ENCODE results near the gene PELO.
"Not testable (repeated sequence)": the region's sequence is repeated elsewhere in the genome, so short reads cannot be mapped to it uniquely, and the experiment has no call there.

PELO gene

DNA sequence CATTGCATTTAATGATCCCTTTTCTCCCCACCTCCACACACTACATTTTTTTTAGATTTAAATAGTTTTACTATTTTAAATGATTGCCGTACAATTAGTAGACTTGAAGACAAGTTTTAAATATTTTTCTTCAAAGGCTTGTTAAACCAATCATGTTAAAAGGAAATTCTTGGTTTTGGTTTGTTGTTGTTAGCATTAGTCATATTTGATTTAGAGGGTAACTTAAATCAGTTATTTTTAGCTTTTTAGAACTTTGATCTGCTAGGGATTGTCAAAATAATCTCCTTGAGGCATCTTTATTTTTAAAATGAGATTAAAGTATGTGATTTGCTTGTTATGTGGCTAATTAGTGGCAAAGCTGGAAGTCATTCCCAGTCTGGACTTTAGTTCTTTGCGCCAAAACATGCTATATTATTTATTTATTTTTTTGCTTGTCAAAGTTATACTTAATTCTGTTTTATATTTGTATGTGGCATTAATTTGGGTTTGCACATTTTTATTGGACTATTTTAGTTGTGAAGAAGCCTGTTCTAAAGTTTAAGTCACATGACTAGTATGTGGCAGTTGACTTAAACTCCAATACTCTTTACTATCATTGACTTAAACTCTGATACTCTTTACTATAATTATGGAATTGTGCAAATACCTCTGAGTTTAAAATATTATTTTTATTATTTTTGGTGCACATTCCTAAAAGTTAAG is 14.7 kb downstream of the PELO start:
- Mint-ChIP-seq H3K36me3 (ENCODE audit: low read depth) (peaks cover 65% of the 10 kb centered on the region), H3K27me3 (no peaks in the 10 kb centered on the region), H3K4me1 (ENCODE audit: low read depth) (peaks cover 61% of the 10 kb centered on the region), H3K9me3 (no peaks in the 10 kb centered on the region), H3K4me3 (peak overlapping the region; percentile 90), H3K27ac (no peak overlapping the region)
- no peak for DNase-seq

DNA sequence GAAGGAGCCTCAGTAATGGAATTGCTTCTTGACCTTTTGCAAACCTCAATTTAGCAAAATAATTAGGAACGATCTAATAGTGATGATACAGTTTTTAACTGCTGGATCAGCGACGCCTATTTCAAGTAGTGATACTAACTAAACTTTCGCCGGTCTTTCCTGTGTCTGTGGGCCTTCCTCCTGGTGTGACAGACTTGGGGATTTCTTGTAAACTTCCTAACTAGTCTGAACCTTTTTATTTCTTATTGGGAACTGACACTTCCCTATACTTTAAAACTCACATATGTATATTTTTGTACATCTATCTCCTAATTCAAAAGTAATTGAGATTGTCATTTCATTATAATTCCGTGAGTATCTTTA is 15.2 kb downstream of the PELO start:
- Mint-ChIP-seq H3K4me3 (peak overlapping the region; percentile 90), H3K27ac (no peak overlapping the region), H3K4me1 (ENCODE audit: low read depth) (peaks cover 59% of the 10 kb centered on the region), H3K9me3 (no peaks in the 10 kb centered on the region), H3K27me3 (no peaks in the 10 kb centered on the region), H3K36me3 (ENCODE audit: low read depth) (peaks cover 65% of the 10 kb centered on the region)
- DNase-seq, result no peak

DNA sequence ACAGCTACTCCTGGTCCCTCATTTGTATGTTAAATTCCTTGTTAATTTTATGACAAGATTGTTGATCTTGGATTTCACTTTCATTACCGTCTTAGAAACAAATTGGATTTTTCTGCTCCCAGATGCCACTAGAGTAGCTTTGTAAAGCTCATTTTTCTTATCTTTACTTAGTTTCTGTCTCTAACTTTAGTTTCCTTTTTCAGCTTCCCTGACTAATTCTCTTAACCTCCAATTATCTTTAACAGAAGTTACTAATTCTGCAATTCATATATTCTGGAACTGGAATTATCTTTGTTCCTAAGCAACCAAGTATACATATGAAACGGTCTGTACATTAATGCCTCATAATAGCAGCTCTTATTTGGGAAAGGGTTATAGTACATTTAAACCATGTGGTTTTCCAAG is 16.7 kb downstream of the PELO start:
- H3K27ac Mint-ChIP-seq, result no peak overlapping the region

DNA sequence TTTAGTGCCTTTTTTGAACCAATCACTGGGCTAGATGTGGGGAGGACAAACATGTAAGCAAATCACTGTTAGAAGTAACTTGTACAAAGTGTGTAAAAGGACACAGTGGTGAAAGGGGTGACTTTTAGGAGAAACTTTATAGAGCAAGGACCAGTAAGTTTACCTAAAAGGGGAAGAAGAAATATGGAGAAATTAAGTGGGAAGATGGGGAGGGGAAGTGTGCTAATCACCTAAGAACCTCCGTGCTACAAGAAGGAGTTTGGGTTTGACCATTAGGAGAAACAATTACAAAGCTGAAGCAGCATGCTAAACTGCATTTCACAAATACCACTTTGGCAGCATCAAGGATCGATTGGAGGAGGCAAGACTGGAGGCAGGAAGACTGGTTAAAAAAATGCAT is 17.3 kb downstream of the PELO start:
- Mint-ChIP-seq H3K36me3 (ENCODE audit: low read depth) (peaks cover 58% of the 10 kb centered on the region), H3K9me3 (no peaks in the 10 kb centered on the region), H3K4me3 (no peak overlapping the region), H3K4me1 (ENCODE audit: low read depth) (peaks cover 49% of the 10 kb centered on the region), H3K27me3 (no peaks in the 10 kb centered on the region), H3K27ac (no peak overlapping the region)
- no peak for DNase-seq

More for the DNA sequence above, 16.7 kb downstream of the PELO start:
- Mint-ChIP-seq H3K27me3 (no peaks in the 10 kb centered on the region), H3K9me3 (no peaks in the 10 kb centered on the region), H3K4me1 (ENCODE audit: low read depth) (peaks cover 47% of the 10 kb centered on the region), H3K36me3 (ENCODE audit: low read depth) (peaks cover 64% of the 10 kb centered on the region), H3K4me3 (peak overlapping the region; percentile 36)
- DNase-seq, result no peak

DNA sequence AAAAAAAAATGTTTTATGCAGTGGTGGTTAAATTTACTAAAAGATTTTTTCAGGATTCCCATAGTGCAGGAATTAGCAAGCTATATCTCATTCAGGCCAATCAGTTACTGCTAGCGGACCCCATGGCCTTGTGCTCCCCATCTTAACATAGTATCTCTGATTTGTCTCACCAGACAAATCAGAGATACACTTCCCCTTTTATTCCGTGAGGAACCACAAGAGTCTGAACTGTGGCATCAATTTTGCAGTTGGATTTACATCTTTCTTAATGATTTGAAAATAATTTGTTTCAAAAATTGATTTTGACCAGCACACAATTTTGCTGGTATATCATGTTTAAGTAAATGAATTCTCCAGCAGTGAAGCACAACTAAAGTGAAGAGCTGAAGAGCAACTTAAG is 17.9 kb downstream of the PELO start:
- no peaks in the 10 kb centered on the region for H3K27me3 Mint-ChIP-seq
- no peak for DNase-seq
- no peaks in the 10 kb centered on the region for H3K9me3 Mint-ChIP-seq
- H3K27ac Mint-ChIP-seq, result no peak overlapping the region
- peaks cover 53% of the 10 kb centered on the region for H3K4me1 Mint-ChIP-seq (ENCODE audit: low read depth)
- no peak overlapping the region for H3K4me3 Mint-ChIP-seq
- H3K36me3 Mint-ChIP-seq (ENCODE audit: low read depth), result peaks cover 52% of the 10 kb centered on the region

DNA sequence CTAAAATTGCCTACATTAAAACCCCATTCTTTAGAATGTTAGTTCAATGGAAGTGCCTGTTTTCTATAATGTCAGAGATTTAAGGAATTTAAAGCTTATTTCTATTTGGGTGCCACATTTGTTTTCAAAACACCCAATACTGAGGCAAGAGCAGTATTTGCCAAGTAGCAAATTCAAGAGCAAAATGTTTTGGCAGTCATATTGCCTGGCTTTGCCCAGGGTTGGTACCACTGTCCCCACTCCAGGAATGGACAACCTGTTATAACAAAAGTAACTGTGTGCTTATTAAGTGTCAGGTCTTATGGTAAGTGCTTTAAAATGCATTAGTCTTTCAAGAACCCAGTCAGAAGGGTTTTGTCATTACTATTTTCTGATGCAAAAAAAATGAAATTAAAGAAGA is 19.3 kb downstream of the PELO start:
- no peaks in the 10 kb centered on the region for H3K9me3 Mint-ChIP-seq
- H3K36me3 Mint-ChIP-seq (ENCODE audit: low read depth), result peaks cover 38% of the 10 kb centered on the region
- peaks cover 46% of the 10 kb centered on the region for H3K4me1 Mint-ChIP-seq (ENCODE audit: low read depth)
- H3K27me3 Mint-ChIP-seq, result no peaks in the 10 kb centered on the region
- no peak overlapping the region for H3K4me3 Mint-ChIP-seq
- H3K27ac Mint-ChIP-seq, result no peak overlapping the region
- no peak for DNase-seq

DNA sequence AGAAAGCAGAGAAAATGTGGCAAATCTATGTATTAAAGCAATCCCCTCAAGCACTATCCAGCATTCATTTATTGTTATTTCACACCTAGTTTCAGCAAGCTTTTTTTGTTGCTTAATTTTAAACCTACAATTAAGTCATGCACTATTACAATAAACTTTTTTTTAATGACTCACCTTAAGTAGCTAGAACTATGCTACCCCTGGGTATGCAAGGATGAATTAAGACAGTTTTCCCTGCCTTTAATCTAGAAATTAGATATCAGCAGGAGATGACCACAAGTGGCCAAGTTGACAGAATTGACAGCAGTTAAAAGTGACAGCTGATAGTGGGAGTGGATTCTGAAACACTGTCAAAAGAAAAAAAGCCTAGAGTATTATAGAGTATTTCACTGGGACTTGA is 20.0 kb downstream of the PELO start:
- peaks cover 42% of the 10 kb centered on the region for H3K4me1 Mint-ChIP-seq (ENCODE audit: low read depth)
- no peaks in the 10 kb centered on the region for H3K27me3 Mint-ChIP-seq
- H3K27ac Mint-ChIP-seq, result no peak overlapping the region
- no peak for DNase-seq
- peaks cover 32% of the 10 kb centered on the region for H3K36me3 Mint-ChIP-seq (ENCODE audit: low read depth)
- H3K9me3 Mint-ChIP-seq, result no peaks in the 10 kb centered on the region
- no peak overlapping the region for H3K4me3 Mint-ChIP-seq

DNA sequence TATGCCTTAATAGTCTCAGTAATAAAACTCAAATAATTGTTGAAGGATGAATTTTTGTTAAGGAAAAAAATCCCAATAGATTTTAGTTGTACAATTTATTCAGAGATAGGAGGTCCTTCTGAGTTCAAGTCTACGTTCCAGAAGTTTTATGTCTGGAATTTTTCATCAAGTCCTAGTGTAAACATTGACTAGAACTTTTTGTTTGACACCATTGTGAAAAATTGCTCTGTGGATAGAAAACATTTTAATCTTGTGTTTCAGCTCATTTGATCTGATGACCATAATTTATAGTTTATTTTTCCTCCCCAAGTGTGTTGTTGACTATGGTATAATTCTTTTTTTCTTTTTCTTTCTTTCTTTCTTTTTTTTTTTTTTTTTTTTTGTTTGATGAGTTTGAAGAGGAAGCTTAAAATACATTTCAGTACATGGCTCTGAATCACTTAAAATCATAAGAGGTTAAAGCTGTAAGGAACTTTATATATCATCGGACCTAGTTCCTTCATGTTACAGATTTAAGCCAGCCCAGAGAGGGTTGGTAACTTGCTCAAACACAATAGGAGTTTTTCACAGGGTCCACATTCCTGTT is 20.7 kb downstream of the PELO start:
- no peak for DNase-seq
- Mint-ChIP-seq H3K36me3 (ENCODE audit: low read depth) (peaks cover 26% of the 10 kb centered on the region), H3K4me3 (no peak overlapping the region), H3K27ac (peak overlapping the region; percentile 7), H3K9me3 (no peaks in the 10 kb centered on the region), H3K27me3 (no peaks in the 10 kb centered on the region), H3K4me1 (ENCODE audit: low read depth) (peaks cover 36% of the 10 kb centered on the region)

DNA sequence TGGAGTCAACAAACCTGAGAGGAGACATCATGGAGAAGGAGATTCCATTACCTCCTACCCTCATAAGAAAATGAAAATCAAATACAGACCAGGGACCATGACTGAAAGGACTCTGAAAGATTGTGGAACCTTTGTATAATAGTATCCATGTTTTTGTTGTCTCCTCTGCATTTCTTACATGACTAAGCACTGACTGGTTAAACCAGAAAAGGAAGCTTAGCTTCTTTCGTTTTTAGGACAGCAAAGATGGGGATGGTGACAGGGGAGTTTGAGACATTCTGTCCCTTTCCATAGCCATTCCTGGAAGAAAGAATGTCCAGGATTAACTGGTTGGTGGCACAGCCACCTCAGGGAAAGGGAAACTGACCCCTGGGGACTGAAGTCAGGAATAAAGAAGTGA is 22.2 kb downstream of the PELO start:
- Mint-ChIP-seq H3K4me3 (no peak overlapping the region), H3K27ac (no peak overlapping the region), H3K36me3 (ENCODE audit: low read depth) (peaks cover 15% of the 10 kb centered on the region), H3K9me3 (no peaks in the 10 kb centered on the region), H3K27me3 (no peaks in the 10 kb centered on the region), H3K4me1 (ENCODE audit: low read depth) (peaks cover 25% of the 10 kb centered on the region)
- no peak for DNase-seq

DNA sequence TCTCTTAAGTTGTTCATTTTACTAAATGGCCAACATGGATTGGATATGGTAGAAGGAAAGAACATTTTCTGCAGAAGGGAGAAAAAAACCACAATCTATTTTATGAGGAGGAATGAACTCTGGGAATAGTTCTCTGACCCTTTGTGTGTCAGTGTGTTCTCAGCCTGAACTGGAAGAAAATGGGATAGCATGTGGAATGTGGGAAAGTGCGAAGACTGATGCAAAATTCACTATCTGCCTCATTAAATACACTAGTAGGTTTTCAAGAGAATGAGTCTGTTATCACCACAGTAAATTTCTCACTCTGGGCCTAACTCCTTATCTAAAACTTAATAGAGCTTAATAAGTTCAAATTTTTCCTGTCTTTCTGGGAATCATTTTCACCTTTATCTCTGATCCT is 22.7 kb downstream of the PELO start:
- Mint-ChIP-seq H3K27ac (no peak overlapping the region), H3K9me3 (no peaks in the 10 kb centered on the region), H3K4me1 (ENCODE audit: low read depth) (peaks cover 20% of the 10 kb centered on the region), H3K4me3 (no peak overlapping the region), H3K36me3 (ENCODE audit: low read depth) (peaks cover 10% of the 10 kb centered on the region), H3K27me3 (no peaks in the 10 kb centered on the region)
- DNase-seq, result no peak

DNA sequence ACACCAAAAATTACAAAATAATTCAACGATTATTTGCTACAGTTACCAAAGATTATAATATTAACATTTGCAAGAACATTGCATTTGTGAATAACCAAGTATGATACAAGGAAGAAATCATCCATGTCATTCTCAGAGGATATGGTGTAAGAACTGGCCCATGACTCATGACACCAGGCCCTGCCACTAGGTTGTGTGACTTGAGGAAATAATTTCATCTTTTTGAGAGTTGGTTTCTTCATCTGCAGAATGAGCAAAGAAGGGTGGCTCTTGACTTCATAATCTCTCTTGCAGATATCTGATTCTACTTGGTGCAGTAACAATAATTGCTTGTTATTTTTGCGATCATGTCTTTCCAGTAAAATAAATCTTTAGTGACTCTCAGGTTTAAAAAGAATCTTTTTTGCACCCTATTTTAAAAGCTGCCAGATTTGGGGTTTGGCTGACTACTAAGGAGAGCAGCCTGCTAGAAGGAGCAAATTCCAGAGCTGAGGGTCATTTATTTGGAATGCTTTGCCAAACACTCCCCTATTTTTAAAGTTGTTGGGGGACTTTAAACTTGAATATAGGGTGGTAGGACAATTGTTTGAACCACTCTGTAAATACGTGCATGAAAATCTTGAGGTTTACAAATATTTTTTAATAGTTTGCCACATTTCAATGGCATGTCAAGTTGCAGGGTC is 23.5 kb downstream of the PELO start:
- no peak for DNase-seq
- Mint-ChIP-seq H3K36me3 (ENCODE audit: low read depth) (peaks cover 2% of the 10 kb centered on the region), H3K27ac (no peak overlapping the region), H3K9me3 (no peaks in the 10 kb centered on the region), H3K4me1 (ENCODE audit: low read depth) (peaks cover 18% of the 10 kb centered on the region), H3K27me3 (no peaks in the 10 kb centered on the region), H3K4me3 (no peak overlapping the region)

DNA sequence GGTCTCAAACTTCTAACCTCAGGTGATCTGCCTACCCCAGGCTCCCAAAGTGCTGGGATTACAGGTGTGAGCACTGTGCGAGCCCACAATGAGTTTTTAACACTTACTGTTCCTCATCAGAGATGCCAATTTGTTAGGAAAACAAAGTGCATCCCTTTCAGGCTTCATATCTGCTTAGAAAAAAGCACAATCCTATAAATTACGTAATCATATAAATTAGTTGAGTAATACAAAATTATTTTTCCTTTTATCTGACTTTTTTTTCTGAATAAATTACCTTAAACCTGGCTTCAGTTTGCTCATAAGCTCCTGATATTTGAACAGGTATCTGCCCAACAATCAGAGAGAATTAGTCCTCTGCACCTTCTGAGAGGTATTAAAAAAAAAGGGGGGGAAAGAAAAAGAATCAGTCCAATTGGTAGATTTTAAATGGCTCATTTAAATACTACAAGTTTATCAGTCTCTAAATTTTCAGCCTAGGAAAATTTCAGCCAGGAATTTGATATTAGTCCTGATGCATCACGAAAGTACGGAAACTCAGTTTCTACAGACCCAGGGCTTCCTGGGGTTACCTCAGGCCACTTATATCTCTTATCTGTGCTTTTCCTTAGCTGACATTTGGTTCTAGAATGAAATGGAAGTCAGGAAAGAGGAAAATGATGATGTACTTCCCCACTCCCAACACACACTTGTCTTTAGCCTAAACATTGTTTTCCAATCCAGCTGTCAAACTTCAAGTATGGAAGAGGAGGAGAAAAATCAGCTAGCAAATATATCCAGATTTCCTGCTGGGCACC is 26.8 kb downstream of the PELO start:
- Mint-ChIP-seq H3K4me3 (no peak overlapping the region), H3K27me3 (no peaks in the 10 kb centered on the region), H3K36me3 (ENCODE audit: low read depth) (no peaks in the 10 kb centered on the region), H3K9me3 (no peaks in the 10 kb centered on the region), H3K4me1 (ENCODE audit: low read depth) (peaks cover 13% of the 10 kb centered on the region), H3K27ac (no peak overlapping the region)
- no peak for DNase-seq

DNA sequence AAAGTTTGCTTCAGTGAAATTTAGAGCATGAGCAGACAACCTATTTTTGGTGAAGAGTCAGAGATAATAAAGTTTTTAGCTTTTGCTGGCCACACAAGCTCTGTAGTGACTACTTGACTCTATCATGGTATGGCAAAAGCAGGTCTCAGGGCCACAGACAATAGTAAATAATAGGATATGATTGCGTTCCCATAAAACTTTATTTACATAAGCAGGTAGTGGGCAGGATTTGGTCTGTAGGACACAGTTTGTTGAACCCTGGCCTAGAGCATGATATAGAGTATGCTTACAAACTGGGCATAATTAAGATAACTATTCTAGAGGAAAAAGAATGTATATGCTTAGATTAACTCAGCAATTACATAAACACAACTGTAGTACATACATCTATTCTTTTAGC is 30.1 kb downstream of the PELO start:
- H3K4me1 Mint-ChIP-seq (ENCODE audit: low read depth), result no peaks in the 10 kb centered on the region
- no peaks in the 10 kb centered on the region for H3K27me3 Mint-ChIP-seq
- no peak overlapping the region for H3K4me3 Mint-ChIP-seq
- H3K36me3 Mint-ChIP-seq (ENCODE audit: low read depth), result no peaks in the 10 kb centered on the region
- no peaks in the 10 kb centered on the region for H3K9me3 Mint-ChIP-seq
- no peak for DNase-seq
- H3K27ac Mint-ChIP-seq, result no peak overlapping the region

DNA sequence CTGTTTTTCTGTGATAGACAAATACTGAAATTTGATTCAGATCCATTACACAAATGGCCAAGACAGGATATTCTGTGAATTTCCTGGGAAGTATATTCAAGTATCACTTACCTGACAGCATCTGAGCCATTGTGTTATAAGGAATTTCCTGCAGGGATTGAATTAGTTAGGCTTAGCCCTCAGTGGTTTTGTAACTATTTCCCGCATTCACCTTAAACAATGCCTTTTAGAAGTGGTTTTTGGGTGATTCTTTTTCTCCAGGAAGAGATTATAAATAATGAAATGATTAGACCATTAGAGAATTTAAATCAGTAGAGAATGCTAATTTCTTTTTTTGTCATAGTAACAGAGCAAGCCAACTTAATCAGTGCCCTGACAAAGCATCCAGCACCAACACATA is 30.6 kb downstream of the PELO start:
- Mint-ChIP-seq H3K9me3 (no peaks in the 10 kb centered on the region), H3K36me3 (ENCODE audit: low read depth) (no peaks in the 10 kb centered on the region), H3K27me3 (no peaks in the 10 kb centered on the region), H3K27ac (no peak overlapping the region), H3K4me1 (ENCODE audit: low read depth) (no peaks in the 10 kb centered on the region), H3K4me3 (no peak overlapping the region)
- DNase-seq, result no peak

DNA sequence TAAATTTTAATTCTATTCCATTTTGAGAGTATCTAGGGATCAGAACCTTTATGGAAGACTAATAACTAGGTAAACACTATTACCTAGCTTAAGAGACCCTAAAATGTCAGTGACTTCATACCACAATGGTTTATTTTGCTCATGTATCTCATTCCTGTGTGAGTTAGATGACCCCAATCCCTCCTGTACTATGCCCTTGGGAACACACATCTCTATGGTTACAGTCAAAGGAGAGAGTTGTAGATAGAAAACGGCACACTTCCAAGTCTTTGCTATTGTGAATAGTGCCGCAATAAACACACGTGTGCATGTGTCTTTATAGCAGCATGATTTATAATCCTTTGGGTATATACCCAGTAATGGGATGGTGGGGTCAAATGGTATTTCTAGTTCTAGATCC is 31.1 kb downstream of the PELO start:
- H3K27ac Mint-ChIP-seq; H3K4me3 Mint-ChIP-seq; H3K27me3 Mint-ChIP-seq; H3K36me3 Mint-ChIP-seq (ENCODE audit: low read depth); DNase-seq; H3K4me1 Mint-ChIP-seq (ENCODE audit: low read depth); H3K9me3 Mint-ChIP-seq: not testable (repeated sequence)
